ENCODE measurements around the gene WDTC1.
A peak's percentile ranks its signal among the peaks of the same experiment; 100 is the strongest.

Gene WDTC1

DNA sequence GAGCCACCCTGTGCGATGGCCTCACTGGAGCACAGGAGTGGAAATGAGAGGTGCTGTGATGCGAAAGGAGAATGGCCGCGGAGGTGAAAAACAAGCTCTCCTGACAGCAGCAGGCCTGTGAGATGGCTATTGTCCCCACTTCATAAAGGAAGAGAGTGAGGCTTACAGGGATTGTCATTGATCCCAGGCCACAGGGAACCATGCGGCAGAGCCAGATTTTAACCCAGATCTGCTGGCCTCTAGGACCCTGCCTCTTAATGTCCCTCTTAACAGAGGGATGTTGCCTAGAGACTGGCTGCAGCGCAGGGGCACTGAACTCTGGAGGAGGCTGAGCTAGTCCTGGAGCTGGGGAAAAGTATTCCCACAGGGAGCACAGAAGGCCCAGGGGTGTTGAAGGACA is 104.3 kb downstream of the WDTC1 start:
- DNase-seq: no peak

DNA sequence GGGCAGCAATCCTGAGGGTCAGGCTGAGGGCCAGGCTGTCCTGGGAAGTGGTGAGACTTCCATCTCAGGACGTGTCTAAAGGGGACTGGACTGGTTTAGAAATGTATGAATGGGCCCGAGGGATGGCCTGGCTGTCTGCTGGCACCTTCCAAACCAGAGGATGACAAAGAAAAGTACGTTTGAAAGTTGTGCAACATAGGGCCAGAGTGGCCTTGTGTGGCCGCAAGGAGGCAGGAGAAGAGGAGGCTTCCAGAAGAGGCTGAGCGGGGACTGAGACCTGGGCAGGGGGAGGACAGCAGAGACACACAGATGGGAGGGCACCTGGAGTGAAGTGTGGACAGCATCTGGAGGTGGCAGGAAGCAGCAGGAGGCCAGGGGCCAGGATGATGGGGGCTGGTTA is 104.8 kb downstream of the WDTC1 start:
- no peak for DNase-seq

DNA sequence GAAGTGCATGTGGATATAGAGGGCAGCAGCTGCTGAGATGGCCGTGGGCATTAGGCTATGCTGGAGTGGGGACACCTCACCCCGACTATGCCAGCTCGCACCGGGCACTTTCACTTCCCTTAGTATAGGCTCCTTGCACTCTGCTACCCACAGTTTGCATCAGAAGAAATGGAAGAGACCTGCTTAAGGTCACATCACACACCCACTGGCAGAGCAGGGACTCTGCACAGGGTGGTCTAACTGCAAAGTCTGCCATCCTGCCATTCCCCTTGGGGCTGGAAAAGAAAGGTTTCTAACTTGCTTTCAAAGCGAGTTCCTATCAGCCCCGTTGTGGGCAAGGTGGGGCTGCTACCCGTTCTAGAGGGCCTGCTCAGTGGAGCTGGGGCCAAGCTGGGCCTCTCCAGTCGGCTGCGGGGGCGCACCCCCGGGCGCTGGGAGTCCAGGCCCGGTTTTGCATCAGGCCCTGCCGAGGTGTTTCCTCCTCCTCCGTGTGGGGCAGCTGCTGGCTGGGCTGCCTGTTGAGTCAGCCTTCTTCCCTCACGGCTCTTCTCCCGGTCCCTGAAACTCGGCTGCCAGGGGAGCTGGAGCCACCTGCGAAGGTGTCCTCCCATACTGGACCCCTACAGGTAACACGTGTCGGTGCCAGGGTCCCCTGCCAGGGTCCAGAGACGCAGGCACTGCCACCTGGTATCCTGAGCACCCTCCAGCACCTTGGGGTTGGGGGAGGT is 107.3 kb downstream of the WDTC1 start, which contains the start of gene SYTL1:
Gene SYTL1, plus strand, starts transcription at position 498 of the 728 bp plus-strand sequence. CDS start 3,313 bp downstream, outside the sequence.
- peak; percentile 49 to 77 for DNase-seq

DNA sequence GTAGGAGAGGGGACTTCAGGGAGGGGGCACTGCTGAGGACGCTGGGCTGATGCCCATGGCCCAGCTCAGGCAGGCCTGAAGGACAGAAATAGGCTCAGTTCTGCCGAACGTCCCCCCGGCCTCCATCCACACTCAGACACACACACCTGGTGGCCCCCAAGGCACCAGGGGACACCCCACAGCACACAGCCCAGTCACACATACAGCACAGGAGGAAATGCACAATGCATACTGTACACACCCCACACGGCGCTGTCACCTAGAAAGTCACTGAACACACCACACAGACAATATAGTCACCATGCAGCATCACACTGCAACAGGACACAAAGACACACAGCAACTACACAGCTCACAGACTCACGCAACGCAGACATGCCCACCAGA is 108.0 kb downstream of the WDTC1 start:
- DNase-seq: no peak

DNA sequence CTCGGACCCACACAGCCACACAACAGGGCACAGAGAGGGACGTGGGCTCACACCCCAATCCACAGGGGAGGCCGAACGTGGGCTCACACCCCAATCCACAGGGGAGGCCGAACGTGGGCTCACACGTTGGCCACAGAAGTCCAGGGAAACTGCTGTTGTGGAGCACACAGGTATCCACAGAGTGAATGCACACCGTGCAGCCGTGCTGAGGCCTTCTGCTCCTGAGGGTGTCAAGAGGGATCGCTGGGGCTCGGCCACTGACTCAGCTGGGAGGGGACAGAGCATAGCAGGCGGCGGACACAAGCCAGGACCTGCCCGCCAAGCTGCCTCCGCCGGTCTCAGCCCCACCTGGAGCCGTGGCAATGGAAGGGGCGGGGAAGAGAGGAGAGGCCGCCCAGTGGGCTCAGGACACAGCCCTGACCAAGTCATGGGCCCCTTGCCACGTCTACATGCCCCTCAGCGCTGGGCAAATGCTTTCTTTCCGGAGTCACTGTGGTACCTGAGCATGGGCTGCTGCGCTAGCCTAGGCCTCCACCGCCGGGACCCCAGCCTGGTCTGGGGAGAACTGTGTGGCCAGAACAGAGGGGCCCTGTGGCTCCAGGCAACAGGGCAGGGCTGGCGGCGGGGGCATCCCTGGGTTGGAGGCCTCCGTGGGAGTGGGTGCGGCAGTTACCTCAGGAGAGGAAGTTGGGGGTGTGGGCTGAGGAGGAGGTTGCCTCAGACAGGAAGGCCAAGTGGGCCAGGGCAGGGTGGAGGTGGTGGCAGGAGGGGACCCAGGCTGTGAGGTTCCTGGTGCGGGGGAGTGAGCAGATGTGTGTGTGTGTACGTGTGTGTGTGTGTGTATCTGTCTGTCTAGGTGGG is 108.6 kb downstream of the WDTC1 start:
- peak; percentile 59 to 71 for DNase-seq

DNA sequence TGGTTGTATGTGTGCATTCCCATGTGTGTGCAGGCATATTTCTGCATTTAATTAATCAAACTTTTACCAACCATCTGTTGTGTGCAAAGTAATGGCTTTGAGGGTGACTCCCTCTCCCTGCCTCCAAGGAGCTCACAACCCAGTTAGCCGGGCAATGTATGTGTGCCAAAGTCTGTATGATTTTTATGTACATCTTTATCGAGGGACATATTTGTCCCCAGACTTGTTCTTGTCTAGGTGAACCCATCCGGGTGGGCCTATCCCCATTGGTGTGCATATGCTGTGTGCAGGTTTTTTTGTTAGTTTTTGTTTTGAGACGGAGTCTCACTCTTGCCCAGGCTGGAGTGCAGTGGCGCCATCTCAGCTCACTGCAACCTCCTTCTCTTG is 109.2 kb downstream of the WDTC1 start:
- DNase-seq: no peak

DNA sequence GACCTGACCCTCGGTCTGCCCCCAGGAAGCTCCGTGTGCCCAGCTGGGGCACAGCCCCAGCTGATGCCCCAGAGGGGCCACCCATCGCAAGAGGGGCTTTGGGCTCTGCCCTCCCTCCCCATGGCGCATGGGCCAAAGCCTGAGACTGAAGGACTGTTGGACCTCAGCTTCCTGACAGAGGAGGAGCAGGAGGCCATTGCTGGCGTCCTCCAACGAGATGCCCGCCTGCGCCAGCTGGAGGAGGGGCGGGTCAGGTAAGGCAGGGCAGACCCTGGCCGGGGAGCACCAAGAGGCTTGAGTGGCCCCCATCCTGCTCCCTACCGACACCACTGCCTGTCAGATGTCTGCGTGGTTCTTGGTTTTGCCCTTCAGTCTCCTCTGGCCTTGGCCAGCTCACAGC is 110.8 kb downstream of the WDTC1 start:
- no peak for DNase-seq

DNA sequence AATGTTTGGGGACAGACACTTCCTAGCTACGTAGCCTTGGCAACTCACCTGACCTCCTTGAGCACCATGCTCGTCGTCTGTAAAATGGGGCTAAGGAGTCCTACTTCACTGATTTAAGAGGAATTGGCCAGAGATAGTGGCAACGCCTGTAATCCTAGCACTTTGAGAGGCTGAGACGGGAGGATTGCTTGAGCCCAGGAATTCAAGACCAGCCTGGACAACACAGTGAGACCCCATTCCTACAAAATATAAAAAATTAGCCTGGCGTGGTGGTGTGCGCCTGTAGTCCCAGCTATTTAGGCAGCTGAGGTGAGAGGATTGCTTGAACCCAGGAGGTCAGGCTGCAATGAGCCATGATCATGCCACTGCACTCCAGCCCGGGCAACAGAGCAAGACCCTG is 111.9 kb downstream of the WDTC1 start:
- no peak for DNase-seq

DNA sequence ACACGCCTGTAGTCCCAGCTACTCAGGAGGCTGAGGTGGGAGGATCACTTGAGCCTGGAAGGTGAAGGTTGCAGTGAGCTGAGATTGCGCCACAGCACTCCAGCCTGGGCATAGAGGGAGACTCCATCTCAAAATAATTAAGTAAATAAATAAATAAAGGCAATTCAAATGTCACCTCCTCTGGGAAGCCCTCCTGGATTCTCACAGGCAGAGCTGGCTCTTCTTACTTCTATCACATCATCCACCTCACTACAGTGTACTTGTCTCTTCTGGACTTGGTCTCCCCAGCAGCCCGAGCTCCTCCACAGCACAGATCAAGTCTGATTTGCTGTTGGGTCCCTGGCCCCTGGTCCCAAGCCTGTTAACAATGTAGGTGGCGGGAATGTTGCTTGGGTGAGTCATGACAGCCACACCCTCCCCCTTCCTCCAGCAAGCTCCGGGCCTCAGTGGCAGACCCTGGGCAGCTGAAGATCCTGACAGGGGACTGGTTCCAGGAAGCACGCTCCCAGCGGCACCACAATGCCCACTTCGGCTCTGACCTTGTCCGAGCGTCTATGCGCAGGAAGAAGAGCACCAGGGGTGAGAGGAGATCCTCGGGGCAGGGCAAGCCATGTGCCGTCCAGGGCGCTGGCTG is 112.7 kb downstream of the WDTC1 start:
- no peak for DNase-seq

DNA sequence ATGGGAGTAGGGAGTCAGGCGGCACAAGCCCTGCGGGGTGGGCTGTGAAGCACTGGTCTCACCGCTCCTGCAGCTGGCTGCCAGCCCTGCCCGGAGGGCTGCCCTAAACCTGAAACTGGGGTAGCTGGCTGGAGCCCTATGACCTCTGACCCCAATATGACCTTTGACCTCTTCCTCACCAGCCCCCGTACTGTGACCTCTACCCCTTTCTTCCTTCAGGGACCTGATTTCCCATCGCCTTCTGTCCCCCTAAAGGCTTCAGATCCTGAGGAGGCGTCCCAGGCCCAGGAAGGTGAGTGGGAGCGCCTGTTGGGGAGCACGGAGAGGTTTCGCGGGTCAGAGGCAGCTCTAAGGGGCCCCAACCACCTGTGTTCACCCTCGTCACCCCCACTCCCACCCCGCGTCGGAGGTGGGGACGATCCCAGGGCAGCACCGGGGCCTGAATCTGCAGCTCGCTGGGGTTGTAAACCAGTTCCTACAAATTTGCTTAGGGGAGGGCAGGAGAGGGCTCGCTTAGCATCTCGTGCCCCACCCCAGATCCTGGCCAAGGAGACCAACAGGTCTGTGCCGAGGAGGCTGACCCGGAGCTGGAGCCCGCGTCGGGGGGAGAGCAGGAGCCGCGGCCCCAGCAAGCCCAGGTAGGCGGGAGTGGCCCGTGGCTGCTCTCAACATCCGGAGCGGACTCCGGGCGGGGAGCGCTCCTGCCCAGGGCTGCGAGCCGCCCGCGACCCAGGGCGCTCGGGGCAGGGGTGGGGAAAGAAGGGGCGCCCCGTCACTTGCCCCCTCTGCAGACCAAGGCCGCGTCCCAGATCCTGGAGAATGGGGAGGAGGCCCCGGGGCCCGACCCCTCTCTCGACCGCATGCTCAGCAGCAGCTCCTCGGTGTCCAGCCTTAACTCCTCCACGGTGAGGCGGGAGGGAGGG is 114.7 kb downstream of the WDTC1 start:
- no peak for DNase-seq

DNA sequence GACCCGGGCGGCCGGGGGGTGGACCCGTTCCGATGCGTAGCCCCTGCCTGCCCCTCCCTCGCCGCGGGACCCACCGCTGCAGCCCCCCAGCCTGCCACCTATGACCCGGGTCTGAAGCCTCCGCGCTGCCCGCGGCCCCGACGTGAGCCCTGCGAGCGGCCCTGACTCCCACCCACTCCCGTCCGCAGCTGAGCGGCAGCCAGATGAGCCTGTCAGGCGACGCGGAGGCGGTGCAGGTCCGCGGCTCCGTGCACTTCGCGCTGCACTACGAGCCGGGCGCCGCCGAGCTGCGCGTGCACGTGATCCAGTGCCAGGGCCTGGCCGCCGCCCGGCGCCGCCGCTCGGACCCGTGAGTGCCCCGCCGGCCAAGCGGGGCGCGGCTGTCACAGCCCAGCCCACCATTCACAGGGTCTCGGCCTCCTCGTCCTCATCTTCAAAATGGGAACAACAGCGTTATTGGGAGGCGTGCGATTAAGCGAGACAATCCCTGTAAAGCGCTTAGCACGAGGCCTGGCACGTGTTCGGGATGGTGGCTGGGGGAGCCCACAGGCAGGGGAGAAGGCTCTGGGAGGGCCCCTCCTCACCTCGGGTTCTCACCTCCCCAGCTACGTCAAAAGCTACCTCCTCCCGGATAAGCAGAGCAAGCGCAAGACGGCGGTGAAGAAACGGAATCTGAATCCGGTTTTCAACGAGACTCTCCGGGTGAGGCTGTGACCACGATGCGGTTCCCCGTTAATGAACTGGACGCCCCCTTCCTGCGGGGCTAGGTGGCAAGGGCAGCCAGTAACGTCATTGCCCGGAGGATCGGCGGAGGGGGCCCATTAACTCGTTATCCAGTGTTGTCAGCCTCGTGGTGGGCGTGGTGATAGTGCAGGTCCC is 115.6 kb downstream of the WDTC1 start:
- no peak for DNase-seq

DNA sequence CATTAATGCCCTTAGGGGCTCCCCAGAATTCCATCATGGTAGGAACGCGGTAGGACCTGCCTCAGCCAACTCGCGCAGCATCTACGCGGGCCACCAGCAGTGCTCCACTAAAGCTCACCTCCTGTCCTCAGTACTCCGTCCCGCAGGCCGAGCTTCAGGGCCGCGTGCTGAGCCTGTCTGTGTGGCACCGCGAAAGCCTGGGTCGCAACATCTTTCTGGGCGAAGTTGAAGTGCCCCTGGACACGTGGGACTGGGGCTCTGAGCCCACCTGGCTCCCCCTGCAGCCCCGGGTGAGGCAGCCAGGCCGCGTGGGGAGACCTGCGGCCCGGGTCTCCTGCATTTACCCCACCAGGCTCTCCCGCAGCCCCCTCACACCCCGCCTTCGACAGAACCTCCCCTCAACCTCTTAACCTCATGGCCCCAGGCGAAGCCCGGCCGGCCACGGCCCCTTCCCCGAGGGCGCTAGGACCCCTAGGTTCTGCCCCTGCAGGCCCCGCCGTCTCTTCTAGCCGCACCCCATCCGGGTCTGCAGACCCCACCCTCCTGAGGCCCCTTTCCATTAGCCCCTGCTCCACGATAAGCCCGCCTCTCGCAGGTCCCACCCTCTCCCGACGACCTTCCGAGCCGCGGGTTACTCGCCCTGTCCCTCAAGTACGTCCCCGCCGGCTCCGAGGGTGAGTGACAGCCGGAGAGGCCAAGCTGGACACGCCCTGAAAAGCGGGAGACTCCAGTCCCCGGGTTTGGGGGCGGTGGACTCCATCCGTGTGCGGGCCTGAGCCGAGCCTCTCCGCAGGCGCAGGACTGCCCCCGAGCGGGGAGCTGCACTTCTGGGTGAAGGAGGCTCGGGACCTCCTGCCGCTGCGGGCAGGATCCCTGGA is 116.5 kb downstream of the WDTC1 start:
- DNase-seq: no peak

DNA sequence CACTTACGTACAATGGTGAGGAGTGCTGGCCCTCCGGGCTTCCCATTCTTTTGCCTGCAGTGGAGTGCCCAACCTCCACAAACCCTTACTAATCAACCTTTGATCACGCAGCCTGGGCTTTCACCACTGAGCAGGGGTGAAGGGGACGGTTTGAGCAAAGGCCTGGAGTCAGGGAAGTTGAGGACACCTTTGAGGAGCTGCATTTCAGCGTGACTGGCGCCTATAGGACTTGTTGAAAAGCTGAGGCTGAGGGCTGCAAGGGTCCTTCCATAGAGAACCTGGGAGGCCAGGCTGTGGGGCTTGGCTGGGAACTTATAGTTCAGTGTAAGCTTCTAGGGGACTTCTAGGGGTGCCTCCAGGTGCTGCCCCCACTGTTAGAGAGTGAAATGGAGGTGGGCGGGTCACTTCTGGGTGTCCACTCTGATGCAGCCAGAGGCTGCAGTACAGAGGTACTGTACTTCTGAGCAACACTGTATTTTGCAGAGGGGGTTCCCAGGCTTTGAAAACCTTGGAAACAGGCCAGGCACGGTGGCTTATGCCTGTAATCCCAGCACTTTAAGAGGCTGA is 117.2 kb downstream of the WDTC1 start:
- no peak for DNase-seq

DNA sequence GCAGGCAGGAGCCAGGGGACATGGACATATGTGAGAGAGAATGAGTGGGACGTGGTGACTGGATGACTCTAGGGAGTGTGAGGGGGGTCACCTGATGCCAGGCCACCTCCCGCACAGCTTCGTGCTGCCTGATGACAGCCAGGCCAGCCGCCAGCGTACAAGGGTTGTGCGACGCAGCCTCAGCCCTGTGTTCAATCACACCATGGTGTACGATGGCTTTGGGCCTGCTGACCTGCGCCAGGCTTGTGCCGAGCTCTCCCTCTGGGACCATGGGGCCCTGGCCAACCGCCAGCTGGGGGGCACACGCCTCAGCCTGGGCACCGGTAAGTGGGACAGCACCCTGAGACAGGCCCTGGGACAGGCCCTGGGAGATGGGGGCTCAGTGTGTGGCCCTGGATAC is 118.7 kb downstream of the WDTC1 start:
- DNase-seq: no peak

DNA sequence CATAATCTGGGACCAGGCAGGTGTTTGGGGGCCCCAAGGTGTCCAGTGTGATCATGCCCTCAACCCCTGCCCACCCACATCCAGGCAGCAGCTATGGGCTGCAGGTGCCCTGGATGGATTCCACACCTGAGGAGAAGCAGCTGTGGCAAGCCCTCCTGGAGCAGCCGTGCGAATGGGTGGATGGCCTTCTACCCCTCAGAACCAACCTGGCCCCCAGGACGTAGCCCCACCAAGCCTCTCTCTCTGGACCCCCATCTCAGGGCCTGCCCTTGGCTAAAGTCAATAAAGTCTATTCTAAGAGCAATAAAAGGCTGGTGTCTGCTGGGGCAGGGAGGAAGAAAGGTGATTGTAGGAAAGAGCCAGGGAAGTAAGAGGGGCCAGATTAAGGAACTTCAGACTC is 119.2 kb downstream of the WDTC1 start:
- DNase-seq: no peak

DNA sequence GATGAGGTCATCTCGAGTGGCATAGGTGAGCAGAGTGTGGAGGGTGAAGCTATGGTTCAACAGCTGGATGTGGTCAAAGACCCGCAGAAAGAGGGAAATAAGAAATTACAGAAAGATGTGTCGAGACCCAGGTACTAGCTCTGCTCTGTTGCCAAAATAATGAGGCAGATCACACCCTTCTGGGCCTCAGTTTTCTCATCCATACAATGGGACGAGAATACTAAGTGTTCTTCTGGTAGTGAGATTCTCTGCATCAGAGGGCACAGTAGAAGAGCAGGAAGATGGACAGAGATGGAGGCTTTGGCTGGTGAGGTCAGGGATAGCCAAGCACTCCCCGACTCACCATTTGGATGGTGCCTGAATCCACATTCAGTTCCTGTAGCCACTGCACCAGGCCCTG is 121.3 kb downstream of the WDTC1 start:
- no peak for DNase-seq

DNA sequence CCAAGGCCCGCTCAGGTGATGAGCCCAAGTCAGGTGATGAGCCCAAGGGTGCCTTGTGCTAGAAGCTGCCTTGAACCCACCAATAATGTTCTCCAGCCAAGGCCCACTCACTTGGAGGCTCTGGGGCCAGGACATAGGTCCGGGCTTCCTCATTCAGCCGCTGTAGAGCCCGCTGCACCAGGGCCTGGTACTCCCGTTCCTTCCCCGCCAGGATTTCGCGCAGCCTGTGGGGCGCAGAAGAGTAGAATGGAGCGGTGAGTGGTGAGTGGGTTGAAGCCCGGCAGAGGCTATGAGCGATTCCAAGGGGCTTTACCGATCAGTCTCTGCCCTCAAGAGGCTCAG is 121.8 kb downstream of the WDTC1 start:
- no peak for DNase-seq

DNA sequence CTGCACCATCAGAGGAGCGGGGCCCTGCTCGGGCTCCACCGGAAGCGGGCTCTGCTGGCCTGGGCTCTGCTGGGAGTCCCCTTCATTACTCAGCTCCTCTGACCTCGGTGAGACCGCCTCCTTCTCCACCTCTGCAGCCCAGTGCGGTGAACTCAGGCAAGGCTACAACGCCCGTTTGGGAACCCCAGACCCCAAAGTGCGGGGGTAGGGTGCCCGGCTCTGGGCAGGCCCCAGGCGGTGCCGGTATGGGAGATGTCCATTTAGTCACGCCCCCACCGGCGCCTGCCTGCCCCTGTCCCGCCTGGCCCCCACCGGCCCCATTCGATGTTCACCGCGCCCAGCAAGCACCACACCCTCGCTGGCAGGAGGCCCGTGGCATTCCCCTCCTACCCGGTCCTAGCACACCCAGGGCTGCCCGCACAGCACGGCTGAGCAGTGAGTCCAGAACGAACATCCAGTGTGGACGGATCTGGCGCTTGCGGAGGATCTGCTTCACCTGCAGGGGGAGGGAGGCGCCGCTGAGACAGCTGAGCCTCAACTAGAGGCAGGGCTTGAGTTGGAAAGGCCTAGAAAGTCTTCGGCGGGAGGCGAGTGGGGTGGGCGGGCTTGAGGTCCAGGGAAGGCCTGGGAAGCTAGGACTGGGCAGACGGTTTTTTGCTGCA is 122.3 kb downstream of the WDTC1 start:
- no peak for DNase-seq

DNA sequence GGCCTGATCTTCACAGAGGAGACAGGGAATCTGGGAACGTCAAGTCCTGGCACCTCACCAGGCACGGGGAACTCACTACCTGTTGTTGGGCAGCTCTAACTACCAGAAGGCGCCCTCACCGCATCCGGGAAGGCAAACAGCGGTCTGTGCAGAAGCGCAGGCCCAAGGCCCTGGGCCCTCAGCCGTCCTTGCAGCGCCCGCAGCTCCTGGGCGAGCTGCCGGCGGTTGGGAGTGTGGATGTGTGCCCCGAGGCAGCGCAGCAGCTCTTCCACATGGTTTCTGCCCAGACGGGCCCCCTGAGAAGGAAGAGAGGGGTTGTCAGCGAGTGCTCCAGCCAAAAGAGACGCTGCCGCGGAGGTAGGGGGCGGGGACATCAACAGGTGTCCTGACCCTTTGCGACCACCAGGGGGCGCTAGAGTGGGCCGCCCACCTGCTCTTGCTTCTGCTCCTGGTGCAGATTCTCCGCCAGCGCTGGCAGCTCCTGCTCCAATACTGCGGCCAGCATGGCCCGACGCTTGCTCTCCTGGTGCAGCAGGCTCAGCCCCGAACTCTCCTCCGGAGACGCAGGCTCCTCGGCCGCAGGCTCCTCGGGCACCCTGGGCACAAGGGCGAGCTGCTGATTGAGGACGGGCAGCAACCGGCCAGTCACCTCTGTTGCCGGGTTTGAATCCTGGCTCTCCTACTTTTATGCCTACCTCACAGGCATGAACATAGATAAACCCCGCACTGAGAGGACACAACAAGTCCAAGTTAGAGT is 123.0 kb downstream of the WDTC1 start:
- peak; percentile 16 to 43 for DNase-seq
